Measurements from ENCODE around the gene MYOG. TPM values are rescaled to one million over a fixed set of nuclear protein-coding genes. Genes with fewer than 3 reads are reported as not detected.
A peak's percentile ranks its signal among the peaks of the same experiment; 100 is the strongest.

The MYOG gene
- total and polyA plus RNA-seq, 8 donors, result 0.13 TPM; not detected in 7

- ATAC-seq (no peak), DNase-seq (no peak)
- Histone ChIP-seq H3K9me3 (no peaks in the 10 kb centered on the region), H3K27ac (no peak overlapping the region), H3K4me3 (no peak overlapping the region), H3K36me3 (no peaks in the 10 kb centered on the region), H3K27me3 (peaks cover 0 to 19% of the 10 kb centered on the region in 2 donors), H3K4me1 (peaks cover 5 to 10% of the 10 kb centered on the region in 2 donors)
- TF ChIP-seq CTCF (IDR thresholded peaks at IDR 0.05), result no peak
- intact Hi-C loops (cut with DNase I), result no loop called here
These were observed 35.0 kb downstream of the MYOG start for GRCh38 chr1:203050826-203051225.

GRCh38 chr1:203049576-203050180 lies 36.1 kb downstream of the MYOG start:
- ATAC-seq (no peak), DNase-seq (no peak)
- intact Hi-C loops (cut with DNase I), result no loop called here
- H3K27me3 ChIP-seq, result peaks cover 0 to 19% of the 10 kb centered on the region in 2 donors
- peaks cover 5 to 10% of the 10 kb centered on the region in 2 donors for H3K4me1 ChIP-seq
- no peak overlapping the region for H3K4me3 ChIP-seq
- TF ChIP-seq CTCF (IDR thresholded peaks at IDR 0.05), result no peak
- no peaks in the 10 kb centered on the region for H3K9me3 ChIP-seq
- no peaks in the 10 kb centered on the region for H3K36me3 ChIP-seq
- H3K27ac ChIP-seq, result no peak overlapping the region

GRCh38 chr1:203049077-203049476 lies 36.7 kb downstream of the MYOG start:
- Histone ChIP-seq H3K4me1 (peaks cover 5 to 10% of the 10 kb centered on the region in 2 donors), H3K9me3 (no peaks in the 10 kb centered on the region), H3K4me3 (no peak overlapping the region), H3K36me3 (no peaks in the 10 kb centered on the region), H3K27me3 (peaks cover 0 to 19% of the 10 kb centered on the region in 2 donors), H3K27ac (no peak overlapping the region)
- ATAC-seq (no peak), DNase-seq (no peak)
- intact Hi-C loops (cut with DNase I), result no loop called here
- TF ChIP-seq CTCF (IDR thresholded peaks at IDR 0.05), result no peak

- intact Hi-C loops (cut with DNase I), result no loop called here
- ATAC-seq, result peak; percentile 62
These were observed 37.2 kb downstream of the MYOG start for GRCh38 chr1:203048555-203049051.

More at GRCh38 chr1:203048555-203049051, 37.2 kb downstream of the MYOG start:
- no peak overlapping the region for H3K4me3 ChIP-seq
- no peak for TF ChIP-seq CTCF (IDR thresholded peaks at IDR 0.05)
- H3K4me1 ChIP-seq, result peaks cover 5 to 10% of the 10 kb centered on the region in 2 donors
- no peaks in the 10 kb centered on the region for H3K36me3 ChIP-seq
- H3K27ac ChIP-seq, result no peak overlapping the region
- H3K9me3 ChIP-seq, result no peaks in the 10 kb centered on the region
- H3K27me3 ChIP-seq, result peaks cover 0 to 19% of the 10 kb centered on the region in 2 donors
- DNase-seq, result no peak

All from left lung (tissue), 10 donors.